ENCODE data around the gene EPOP. TPM values are rescaled to one million over a fixed set of nuclear protein-coding genes. Genes with fewer than 3 reads are reported as not detected.

The EPOP gene
- total RNA-seq, 1 donor from 2014 or later, result 16.1 TPM

DNA sequence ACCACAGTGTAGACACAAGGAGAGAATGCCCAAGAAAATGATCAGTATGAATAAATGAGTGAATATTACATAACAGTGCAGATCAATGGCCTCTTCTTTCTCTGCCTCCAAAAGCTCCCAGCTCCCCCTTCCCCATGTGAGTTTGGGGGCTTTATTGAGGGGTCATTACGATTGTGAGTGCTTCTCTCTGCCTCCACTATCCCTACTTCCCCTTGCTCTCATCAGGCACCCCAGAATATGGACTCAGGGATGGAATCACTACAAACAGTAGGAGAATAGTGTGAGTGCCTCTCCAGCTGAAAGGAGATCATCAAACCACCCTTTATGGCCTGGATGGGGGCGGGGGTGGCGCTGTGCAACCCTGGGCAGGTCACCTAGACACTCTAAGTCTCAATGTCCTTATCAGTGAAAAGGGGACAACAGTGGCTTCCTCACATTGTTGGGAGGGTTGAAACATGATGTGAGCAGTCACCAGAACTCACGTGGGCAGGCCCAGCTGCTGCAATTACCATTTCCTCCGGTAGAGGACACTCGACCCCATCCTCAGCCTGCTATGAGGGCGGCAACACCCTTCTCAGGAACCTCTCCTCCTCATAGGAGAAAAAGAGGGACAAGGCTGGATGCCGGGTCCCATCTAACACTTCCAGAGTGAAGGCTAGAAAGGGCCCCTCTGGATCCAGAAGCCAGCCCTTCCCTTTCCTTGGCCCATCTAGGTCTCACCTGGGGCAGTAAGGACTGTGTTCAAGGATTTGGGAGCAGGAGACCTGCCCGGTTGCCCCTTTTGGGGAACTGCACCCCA, 2.1 kb upstream of the EPOP start:
- intact Hi-C loops (cut with micrococcal nuclease), result loop anchor here (1.0 to 2.0 kb wide), 8 partner anchors 20 to 476 kb away; partner anchors contain the start of genes CISD3, PIP4K2B and PSMB3

GRCh38 chr17:38674014-38674748, 576 bp downstream of the EPOP start:
- intact Hi-C loops (cut with micrococcal nuclease), result loop anchor here (2.0 kb wide), 2 partner anchors 67 to 115 kb away; no protein-coding TSS in a partner anchor

GRCh38 chr17:38673707-38674013, 1.1 kb downstream of the EPOP start:
- intact Hi-C loops (cut with micrococcal nuclease), result loop anchor here (2.0 kb wide), 2 partner anchors 67 to 115 kb away; no protein-coding TSS in a partner anchor

DNA sequence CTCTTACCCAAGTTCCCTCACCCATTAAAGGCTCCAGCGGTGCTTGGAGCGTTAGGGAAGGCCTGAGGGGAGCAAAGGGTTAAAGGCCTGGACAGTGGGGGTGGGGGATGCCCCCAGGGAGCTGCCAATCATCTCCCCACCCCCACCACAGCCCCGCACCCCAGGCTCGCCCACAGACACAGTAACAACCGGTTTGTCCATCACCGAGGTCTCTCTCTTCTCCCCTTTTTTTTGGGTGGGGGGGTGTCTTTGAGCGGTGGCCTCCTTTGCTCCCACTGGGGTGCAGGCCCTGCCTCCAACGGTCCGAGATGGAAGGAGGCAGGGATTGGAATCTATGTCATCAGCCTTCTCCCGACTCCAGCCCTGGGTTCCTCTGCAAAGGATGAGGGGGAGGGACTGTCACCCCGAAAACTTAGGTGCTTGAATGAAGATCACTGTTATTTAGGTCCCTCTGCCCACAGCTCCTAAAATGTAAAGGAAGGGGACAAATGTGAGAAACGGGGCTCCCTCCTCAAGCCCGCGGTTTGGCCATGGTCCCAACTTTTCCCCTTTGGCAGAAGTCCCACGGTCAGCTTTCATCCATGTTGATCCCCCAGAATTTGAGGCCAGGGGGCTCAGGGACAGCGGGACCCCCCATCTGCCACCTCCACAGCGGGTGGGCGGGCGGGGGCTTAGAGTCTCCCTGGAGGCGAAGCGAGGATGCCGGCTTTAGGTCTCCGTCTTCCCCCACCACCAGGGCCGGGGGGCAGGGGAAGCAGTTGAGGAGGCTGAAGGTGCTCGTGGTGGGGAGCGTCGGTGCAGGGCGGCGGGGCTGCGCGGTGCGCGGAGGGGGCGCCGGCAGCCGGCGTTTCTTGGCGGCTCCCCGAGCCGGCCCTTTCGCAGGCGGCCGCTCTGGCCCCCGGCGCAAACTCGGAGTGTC, 1.7 kb downstream of the EPOP start:
- intact Hi-C loops (cut with micrococcal nuclease), result no loop called here

- intact Hi-C loops (cut with micrococcal nuclease), result no loop called here
Measured at GRCh38 chr17:38671939-38672720, 2.6 kb downstream of the EPOP start.

GRCh38 chr17:38669520-38669919, 5.2 kb downstream of the EPOP start:
- intact Hi-C loops (cut with micrococcal nuclease), result loop anchor here (10.0 kb wide), 1 partner anchor 75 kb away; no protein-coding TSS in a partner anchor

- intact Hi-C loops (cut with micrococcal nuclease), result loop anchor here (1.0 to 10.0 kb wide), 4 partner anchors 73 to 244 kb away; no protein-coding TSS in a partner anchor
Measured at GRCh38 chr17:38667787-38668122, 7.0 kb downstream of the EPOP start.

DNA sequence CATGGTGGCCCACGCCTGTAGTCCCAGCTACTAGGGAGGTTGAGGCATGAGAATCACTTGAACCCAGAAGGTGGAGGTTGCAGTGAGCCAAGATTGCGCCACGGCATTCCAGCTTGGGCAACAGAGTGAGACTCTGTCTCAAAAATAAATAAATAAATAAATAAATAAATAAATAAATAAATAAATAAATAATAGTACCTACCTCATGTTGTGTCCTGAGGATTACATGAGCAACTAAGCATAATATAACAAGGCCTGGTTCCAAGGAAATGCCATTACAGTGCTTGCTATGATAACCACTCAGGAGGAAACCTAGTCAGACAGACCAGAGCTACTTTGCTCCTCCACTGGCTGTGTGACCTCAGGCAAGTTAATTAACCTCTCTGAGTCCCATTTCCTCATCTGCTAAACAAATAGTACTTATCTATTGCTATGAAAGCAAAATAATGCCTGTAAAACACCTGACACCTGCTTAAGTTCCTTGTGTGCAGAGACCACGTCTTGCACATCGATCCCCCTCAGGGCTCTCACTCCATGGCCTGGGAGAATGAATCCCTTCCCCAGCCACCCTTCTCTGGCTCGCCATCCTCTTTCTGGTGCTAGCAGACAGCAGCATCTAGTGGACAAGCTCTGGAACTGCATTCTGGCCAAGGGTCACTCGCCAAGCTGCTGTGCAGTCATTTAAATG, 7.5 kb downstream of the EPOP start:
- intact Hi-C loops (cut with micrococcal nuclease), result loop anchor here (1.0 to 10.0 kb wide), 4 partner anchors 72 to 244 kb away; no protein-coding TSS in a partner anchor

DNA sequence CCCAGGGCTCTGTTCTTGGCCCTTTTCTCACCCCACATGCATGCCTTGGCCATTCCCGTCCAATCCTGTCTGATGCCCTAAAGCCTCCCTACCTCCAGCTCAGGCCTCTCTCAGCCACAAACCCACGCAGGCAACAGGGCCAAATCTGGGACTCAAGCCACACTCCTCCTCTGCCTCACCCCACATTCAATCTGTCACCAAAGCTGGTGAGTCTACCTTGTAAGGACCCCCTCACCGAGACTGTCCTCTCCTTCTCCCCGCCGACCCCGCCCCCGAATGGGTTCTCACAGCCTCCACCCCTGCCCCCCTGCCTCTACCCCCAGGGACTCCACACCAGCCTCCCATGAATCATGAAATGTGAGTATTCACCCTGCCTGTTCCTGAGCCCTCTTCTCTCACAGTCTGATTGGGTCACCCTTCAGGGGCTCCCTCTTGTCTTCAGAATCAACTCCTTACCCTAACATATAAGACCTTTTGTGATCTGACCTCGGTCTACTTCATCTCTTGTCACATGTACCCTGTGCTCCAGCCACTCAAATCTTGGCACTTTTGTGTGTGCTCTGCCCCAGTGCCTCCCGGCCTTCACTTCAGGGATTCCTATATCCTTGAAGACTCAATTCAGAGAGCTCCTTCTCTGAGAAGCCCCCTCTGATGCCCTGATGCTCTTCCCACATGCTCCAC, 10.7 kb downstream of the EPOP start:
- intact Hi-C loops (cut with micrococcal nuclease), result loop anchor here (10.0 kb wide), 1 partner anchor 69 kb away; no protein-coding TSS in a partner anchor

GRCh38 chr17:38663125-38663751, 11.5 kb downstream of the EPOP start:
- intact Hi-C loops (cut with micrococcal nuclease), result loop anchor here (10.0 kb wide), 1 partner anchor 68 kb away; no protein-coding TSS in a partner anchor

GRCh38 chr17:38660097-38661025, 14.4 kb downstream of the EPOP start:
- intact Hi-C loops (cut with micrococcal nuclease), result loop anchor here (10.0 kb wide), 1 partner anchor 66 kb away; no protein-coding TSS in a partner anchor

DNA sequence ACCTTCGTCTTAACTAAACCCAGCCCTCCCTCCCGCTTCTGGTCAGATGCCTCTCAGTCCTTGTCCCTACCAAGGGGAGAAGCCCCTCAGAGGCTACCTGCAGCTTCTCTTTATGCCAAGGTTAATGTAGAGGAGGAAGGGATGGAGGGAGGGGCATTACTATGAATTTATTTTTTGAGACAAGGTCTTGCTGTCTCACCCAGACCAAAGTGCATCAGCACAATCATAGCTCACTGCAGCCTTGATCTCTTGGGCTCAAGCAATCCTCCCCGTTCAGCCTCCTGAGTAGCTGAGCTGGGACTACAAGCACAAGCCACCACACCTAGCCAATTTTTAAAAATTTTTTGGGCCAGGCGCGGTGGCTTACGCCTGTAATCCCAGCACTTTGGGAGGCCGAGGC, 15.3 kb downstream of the EPOP start:
- intact Hi-C loops (cut with micrococcal nuclease), result no loop called here

DNA sequence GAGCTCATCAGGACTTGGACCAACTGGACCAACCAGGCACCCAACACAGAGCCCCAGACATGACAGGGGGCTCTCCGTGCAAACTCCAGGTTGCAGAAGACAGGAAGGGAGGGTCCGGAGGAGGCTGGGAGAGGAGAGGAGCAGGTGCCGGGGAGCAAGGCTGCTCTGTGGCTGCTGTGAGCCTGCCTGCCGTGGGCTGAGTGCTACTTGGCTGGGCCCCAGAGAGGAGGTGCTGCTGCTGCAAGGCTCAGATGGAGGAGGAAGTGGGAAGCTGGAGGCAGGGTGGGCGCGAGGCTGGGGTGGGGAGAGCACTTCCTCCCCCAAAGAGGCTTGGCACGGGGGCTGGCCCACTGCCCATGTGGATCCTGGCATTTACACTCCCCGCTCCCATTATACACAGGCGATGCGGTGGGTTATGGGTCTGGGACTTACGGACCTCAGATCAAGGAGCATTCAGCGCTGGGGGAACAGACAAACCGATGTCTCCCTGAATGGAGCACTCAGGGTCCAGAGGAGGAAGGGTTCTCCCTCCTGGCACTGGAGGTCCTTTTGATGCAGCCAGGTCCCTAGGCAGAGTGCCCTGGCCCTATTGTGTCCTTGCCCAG, 15.9 kb downstream of the EPOP start:
- intact Hi-C loops (cut with micrococcal nuclease), result no loop called here

DNA sequence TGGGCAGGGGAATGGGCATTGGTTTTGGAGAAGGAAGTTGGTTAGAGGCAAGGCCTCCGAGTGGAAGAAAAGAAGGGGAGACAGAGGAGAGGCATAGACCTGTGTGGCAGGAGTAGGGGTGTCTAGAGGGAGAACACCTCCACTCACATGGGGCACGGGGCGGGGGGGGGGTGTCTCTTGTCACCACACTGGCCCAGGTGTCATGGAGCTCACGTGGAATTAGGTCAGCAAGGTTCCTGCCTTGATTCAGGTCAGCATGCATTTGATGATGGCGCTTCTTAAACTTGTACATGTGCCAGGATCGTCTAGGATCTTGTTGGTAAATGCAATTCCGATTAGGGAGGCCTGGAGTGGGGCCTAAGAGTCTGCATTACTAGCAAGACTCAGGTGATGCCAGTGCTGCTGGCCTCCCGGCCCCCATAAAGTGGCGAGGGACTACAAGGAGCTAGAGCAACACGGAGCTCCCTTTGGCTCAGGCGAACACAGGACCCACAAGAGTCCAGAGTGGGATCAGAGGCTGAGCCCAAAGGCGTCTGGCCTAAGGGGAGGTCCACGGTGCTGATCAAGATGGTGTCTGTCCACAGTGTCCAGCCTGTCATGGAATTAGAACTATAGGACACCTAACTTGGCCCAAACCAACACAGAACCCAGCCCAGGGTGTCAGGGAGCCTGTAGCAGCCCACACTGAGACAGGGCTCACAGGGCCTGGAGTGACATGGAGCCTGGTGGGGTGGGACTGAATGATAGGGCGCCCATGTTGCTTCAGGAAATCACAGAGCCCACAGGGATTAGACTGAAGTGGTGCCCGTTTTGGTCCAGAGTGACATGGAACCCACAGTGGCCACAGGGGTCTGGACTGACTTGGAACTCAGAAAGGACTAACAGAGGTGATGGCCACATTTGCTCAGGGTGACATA, 16.7 kb downstream of the EPOP start:
- intact Hi-C loops (cut with micrococcal nuclease), result no loop called here

GRCh38 chr17:38656959-38657823, 17.6 kb downstream of the EPOP start:
- intact Hi-C loops (cut with micrococcal nuclease), result no loop called here
